Neural cell (in vitro differentiated cells): Measurements from ENCODE around the gene ZNF555. TPM values are rescaled to one million over a fixed set of nuclear protein-coding genes. Genes with fewer than 3 reads are reported as not detected.
"Not testable (repeated sequence)": the region's sequence is repeated elsewhere in the genome, so short reads cannot be mapped to it uniquely, and the experiment has no call there.

Experiments used
- H2AFZ ChIP-seq: fragments of 200-600, 300-800 bp; sonication (generic), shearing (Covaris generic); 2 replicates; pipeline ENCODE4 v1.6.0; 2014; ENCODE audit warnings: low read depth, mild to moderate bottlenecking, antibody characterized with exemption, low read length, moderate library complexity
- H3F3A ChIP-seq: fragments of 200-600 bp; shearing (Covaris generic); 2 replicates; pipeline ENCODE4 v1.6.1; 2016; ENCODE audit warnings: mild to moderate bottlenecking, moderate library complexity, mixed read lengths, antibody characterized with exemption, low read length; ENCODE audit not compliant: insufficient read depth, poor library complexity, severe bottlenecking
- H3K27ac ChIP-seq: fragments of 200-600, 300-800 bp; sonication (generic), shearing (Covaris generic); 2 replicates; pipeline ENCODE4 v1.5.1; 2014; ENCODE audit warnings: mild to moderate bottlenecking, low read length, moderate library complexity
- H3K27me3 ChIP-seq: fragments of 300-800, 200-600 bp; sonication (generic), shearing (Covaris generic); 2 replicates; pipeline ENCODE4 v1.6.0; 2014; ENCODE audit warnings: mild to moderate bottlenecking, low read depth, low read length, moderate library complexity; ENCODE audit not compliant: insufficient read depth
- H3K36me3 ChIP-seq: fragments of 300-800, 200-600 bp; sonication (generic), shearing (Covaris generic); 2 replicates; pipeline ENCODE4 v1.5.1; 2014; ENCODE audit warnings: mild to moderate bottlenecking, antibody characterized with exemption, low read length, moderate library complexity; ENCODE audit not compliant: insufficient read depth
- H3K4me2 ChIP-seq: fragments of 300-800, 200-600 bp; sonication (generic), shearing (Covaris generic); 2 replicates; pipeline ENCODE4 v1.6.0; 2014; ENCODE audit warnings: mild to moderate bottlenecking, low read length
- H3K4me3 ChIP-seq: fragments of 300-800, 200-600 bp; sonication (generic), shearing (Covaris generic); 2 replicates; pipeline ENCODE4 v1.5.1; 2014; ENCODE audit warnings: mild to moderate bottlenecking, low read length, moderate library complexity
- H3K79me2 ChIP-seq: fragments of 200-600 bp; shearing (Covaris generic); replicated peaks from 2 replicates; pipeline ENCODE4 v1.6.0; 2014; ENCODE audit warnings: mild to moderate bottlenecking, low read length, moderate library complexity; ENCODE audit not compliant: insufficient read depth
- H3K9ac ChIP-seq: fragments of 300-800, 200-600 bp; sonication (generic), shearing (Covaris generic); 2 replicates; pipeline ENCODE4 v1.6.1; 2016; ENCODE audit warnings: mild to moderate bottlenecking, low read length, mixed read lengths
- H3K9me2 ChIP-seq: fragments of 200-600 bp; shearing (Covaris generic); 2 replicates; pipeline ENCODE4 v1.6.1; 2016; ENCODE audit warnings: mild to moderate bottlenecking, low read length, mixed read lengths; ENCODE audit not compliant: insufficient read depth
- H3K9me3 ChIP-seq: fragments of 200-600, 300-800 bp; sonication (generic), shearing (Covaris generic); 2 replicates; pipeline ENCODE4 v1.6.1; 2016; ENCODE audit warnings: mild to moderate bottlenecking, mixed run types, low read length, moderate library complexity, mixed read lengths
- H4K20me1 ChIP-seq: fragments of 200-600 bp; shearing (Covaris generic); 2 replicates; pipeline ENCODE4 v1.6.1; 2016; ENCODE audit warnings: mild to moderate bottlenecking, mixed run types; ENCODE audit not compliant: insufficient read depth
- EP300 ChIP-seq: fragments of 450-650 bp; conservative IDR thresholded peaks from 2 replicates; pipeline ENCODE4 v1.6.1; 2014; ENCODE audit warnings: antibody characterized with exemption, mild to moderate bottlenecking, moderate library complexity; ENCODE audit not compliant: poor library complexity, severe bottlenecking
- EZH2 ChIP-seq: fragments of 200-600, 300-800 bp; shearing (Covaris generic), sonication (generic); IDR thresholded peaks from 2 replicates; pipeline ENCODE4 v1.6.1; 2014; ENCODE audit warnings: antibody characterized with exemption, low read length, borderline replicate concordance, mild to moderate bottlenecking; ENCODE audit not compliant: insufficient read depth, poor library complexity, severe bottlenecking
- MXI1 ChIP-seq: fragments of 450-650 bp; conservative IDR thresholded peaks from 2 replicates; pipeline ENCODE4 v1.6.1; 2014; ENCODE audit warnings: antibody characterized with exemption, mild to moderate bottlenecking; ENCODE audit not compliant: poor library complexity, severe bottlenecking
- POLR2AphosphoS5 ChIP-seq: IDR thresholded peaks from 2 replicates; pipeline ENCODE4 v1.6.1; 2012
- RAD21 ChIP-seq: fragments of 450-650 bp; conservative IDR thresholded peaks from 2 replicates; pipeline ENCODE4 v1.6.1; 2014; ENCODE audit warnings: antibody characterized with exemption, mild to moderate bottlenecking, moderate library complexity
- SMC3 ChIP-seq: fragments of 450-650 bp; conservative IDR thresholded peaks from 2 replicates; pipeline ENCODE4 v1.6.1; 2014; ENCODE audit warnings: antibody characterized with exemption, mild to moderate bottlenecking, moderate library complexity; ENCODE audit not compliant: poor library complexity
- TAF1 ChIP-seq: IDR thresholded peaks from 2 replicates; pipeline ENCODE4 v1.6.1; 2012; ENCODE audit warnings: low read depth
- polyA plus RNA-seq: library from polyadenylated mRNA; depleted of rRNA; stranded (reverse); fragments of >200 nt; gene quantifications from 2 replicates; pipeline ENCODE4 v1.2.3, GENCODE V29; 2014
- TF ChIP-seq, protein P1 (sequence below): IDR thresholded peaks from 2 replicates; pipeline ENCODE4 v1.6.1; 2012; ENCODE audit warnings: borderline replicate concordance
- TF ChIP-seq, protein P2 (sequence below): fragments of 450-650 bp; IDR thresholded peaks from 2 replicates; pipeline ENCODE4 v1.5.1; 2014; ENCODE audit warnings: antibody characterized with exemption, mild to moderate bottlenecking, moderate library complexity; ENCODE audit not compliant: poor library complexity, severe bottlenecking

The ZNF555 gene
- polyA plus RNA-seq, 1 donor from 2014 or later: 6.5 TPM

DNA sequence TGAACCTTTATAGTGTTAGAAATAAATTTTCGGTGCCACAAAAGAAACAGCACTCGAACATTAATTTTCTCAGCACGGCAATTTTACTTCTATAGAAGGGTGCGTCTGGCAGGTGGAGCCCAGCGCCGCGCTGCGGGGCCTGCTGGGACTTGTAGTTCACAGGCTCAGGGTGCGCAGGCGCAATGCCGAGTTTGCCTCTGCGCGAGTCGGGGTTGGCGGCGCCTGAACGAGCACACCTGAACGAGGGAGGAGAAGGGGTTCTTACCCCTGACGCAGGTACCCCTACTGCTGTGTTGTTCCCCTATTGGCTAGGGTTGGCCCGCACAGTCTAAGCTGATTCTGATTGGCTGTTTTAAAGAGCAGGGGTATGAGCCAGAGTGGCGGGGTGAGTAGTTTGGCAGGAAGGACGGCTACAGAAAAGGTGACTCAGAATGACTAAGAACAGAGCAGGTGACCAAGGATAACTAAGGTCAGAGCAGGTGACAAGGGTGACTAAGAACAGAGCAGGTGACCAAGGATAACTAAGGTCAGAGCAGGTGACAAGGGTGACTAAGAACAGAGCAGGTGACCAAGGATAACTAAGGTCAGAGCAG, 23.9 kb upstream of the ZNF555 start:
- not testable (repeated sequence) for H3K36me3 ChIP-seq, H3K9me2 ChIP-seq, H2AFZ ChIP-seq, H3K27me3 ChIP-seq, H3K27ac ChIP-seq, H4K20me1 ChIP-seq, H3K4me2 ChIP-seq, H3K79me2 ChIP-seq, H3K9me3 ChIP-seq, H3F3A ChIP-seq, H3K9ac ChIP-seq
- peak; percentile 35 for TF ChIP-seq MXI1
- H3K4me3 ChIP-seq: peak overlapping the region; percentile 52

DNA sequence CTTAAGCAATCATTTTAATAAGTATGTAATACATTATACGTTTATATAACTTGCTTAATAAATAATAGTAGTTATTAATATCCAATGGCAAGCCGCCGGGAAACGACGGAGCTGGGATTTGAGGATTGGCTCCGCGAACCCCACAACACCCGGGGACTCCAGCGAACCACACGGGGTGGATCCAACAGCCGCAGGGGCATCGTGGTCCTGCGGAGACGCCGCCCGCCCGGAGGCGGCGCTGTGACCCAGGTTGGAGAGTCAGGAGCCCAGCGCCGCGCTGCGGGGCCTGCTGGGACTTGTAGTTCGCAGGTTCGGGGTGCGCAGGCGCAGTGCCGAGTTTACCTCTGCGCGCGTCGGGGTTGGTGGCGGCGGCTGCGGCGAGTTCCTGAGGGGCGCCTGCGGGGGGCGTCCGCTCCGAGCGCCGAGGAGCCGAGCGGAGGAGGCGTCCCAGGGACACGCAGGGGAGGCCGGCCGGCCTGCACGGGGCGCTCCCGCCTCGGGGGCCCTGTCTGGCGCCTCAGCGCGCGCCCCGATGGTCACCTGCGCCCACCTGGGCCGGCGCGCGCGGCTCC, 21.6 kb upstream of the ZNF555 start, which contains the start of gene ZNF554:
TSS of gene ZNF554 (plus strand) at position 329 of the 572 bp plus-strand sequence. CDS start at position 533, 204 bp downstream.
- H3K27ac ChIP-seq: peak within 1 kb of the TSS; percentile 58
- no peaks in the 10 kb centered on the region for H3K36me3 ChIP-seq
- peak within 1 kb of the TSS; percentile 73 for H3K4me2 ChIP-seq
- peak within 1 kb of the TSS; percentile 33 for H2AFZ ChIP-seq
- no peaks in the 10 kb centered on the region for H3K9me3 ChIP-seq
- no peaks in the 10 kb centered on the region for H3K9me2 ChIP-seq
- TF ChIP-seq POLR2AphosphoS5 (peak; percentile 79), TAF1 (no peak), EP300 (peak; percentile 36), SMC3 (peak; percentile 55), EZH2 (no peak), MXI1 (peak; percentile 80), RAD21 (peak; percentile 58)
- TF ChIP-seq, protein P1, sequence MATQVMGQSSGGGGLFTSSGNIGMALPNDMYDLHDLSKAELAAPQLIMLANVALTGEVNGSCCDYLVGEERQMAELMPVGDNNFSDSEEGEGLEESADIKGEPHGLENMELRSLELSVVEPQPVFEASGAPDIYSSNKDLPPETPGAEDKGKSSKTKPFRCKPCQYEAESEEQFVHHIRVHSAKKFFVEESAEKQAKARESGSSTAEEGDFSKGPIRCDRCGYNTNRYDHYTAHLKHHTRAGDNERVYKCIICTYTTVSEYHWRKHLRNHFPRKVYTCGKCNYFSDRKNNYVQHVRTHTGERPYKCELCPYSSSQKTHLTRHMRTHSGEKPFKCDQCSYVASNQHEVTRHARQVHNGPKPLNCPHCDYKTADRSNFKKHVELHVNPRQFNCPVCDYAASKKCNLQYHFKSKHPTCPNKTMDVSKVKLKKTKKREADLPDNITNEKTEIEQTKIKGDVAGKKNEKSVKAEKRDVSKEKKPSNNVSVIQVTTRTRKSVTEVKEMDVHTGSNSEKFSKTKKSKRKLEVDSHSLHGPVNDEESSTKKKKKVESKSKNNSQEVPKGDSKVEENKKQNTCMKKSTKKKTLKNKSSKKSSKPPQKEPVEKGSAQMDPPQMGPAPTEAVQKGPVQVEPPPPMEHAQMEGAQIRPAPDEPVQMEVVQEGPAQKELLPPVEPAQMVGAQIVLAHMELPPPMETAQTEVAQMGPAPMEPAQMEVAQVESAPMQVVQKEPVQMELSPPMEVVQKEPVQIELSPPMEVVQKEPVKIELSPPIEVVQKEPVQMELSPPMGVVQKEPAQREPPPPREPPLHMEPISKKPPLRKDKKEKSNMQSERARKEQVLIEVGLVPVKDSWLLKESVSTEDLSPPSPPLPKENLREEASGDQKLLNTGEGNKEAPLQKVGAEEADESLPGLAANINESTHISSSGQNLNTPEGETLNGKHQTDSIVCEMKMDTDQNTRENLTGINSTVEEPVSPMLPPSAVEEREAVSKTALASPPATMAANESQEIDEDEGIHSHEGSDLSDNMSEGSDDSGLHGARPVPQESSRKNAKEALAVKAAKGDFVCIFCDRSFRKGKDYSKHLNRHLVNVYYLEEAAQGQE: no peak
- TF ChIP-seq, protein P2, sequence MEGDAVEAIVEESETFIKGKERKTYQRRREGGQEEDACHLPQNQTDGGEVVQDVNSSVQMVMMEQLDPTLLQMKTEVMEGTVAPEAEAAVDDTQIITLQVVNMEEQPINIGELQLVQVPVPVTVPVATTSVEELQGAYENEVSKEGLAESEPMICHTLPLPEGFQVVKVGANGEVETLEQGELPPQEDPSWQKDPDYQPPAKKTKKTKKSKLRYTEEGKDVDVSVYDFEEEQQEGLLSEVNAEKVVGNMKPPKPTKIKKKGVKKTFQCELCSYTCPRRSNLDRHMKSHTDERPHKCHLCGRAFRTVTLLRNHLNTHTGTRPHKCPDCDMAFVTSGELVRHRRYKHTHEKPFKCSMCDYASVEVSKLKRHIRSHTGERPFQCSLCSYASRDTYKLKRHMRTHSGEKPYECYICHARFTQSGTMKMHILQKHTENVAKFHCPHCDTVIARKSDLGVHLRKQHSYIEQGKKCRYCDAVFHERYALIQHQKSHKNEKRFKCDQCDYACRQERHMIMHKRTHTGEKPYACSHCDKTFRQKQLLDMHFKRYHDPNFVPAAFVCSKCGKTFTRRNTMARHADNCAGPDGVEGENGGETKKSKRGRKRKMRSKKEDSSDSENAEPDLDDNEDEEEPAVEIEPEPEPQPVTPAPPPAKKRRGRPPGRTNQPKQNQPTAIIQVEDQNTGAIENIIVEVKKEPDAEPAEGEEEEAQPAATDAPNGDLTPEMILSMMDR: peak; percentile 100
- no peaks in the 10 kb centered on the region for H3K27me3 ChIP-seq
- peak within 1 kb of the TSS; percentile 96 for H3K4me3 ChIP-seq
- no peaks in the 10 kb centered on the region for H4K20me1 ChIP-seq
- no peaks in the 10 kb centered on the region for H3F3A ChIP-seq
- H3K9ac ChIP-seq: peak within 1 kb of the TSS; percentile 85
- no peaks in the 10 kb centered on the region for H3K79me2 ChIP-seq
